OCI-LY3 (cell line): Measurements from ENCODE around the gene CST9L.

ENCODE experiments used
- EZH2phosphoT487 ChIP-seq: fragments of 200-600 bp; shearing (Covaris generic); IDR thresholded peaks from 2 replicates; pipeline ENCODE4 v1.6.1; 2018; ENCODE audit warnings: antibody characterized with exemption, mixed run types, low read depth
- TF ChIP-seq, protein P1 (sequence below): fragments of 200-600, 300-600 bp; sonication (generic); IDR thresholded peaks from 2 replicates; pipeline ENCODE4 v1.5.1; 2014; ENCODE audit warnings: antibody characterized with exemption, low read length, low read depth

DNA sequence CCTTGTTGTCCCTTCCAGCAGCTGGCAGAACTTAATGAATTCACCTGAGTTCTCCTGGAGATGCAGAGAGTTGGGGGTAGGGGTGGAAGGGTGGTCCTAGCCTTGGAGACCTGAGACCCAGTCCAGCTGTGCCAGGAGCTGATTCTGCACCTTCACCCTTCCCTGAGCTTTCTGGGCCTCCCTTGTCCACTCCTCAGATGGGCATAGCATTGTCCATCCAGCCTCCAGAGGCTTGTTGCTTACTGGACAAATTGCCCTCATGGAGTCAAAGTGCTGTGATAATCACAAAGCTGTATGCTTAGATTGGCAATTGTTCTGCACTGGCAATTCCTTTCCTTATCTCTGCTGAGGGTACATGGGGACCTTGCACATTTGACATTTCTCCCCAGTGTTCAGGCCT is 16.5 kb downstream of the CST9L start:
- TF ChIP-seq, protein P1, sequence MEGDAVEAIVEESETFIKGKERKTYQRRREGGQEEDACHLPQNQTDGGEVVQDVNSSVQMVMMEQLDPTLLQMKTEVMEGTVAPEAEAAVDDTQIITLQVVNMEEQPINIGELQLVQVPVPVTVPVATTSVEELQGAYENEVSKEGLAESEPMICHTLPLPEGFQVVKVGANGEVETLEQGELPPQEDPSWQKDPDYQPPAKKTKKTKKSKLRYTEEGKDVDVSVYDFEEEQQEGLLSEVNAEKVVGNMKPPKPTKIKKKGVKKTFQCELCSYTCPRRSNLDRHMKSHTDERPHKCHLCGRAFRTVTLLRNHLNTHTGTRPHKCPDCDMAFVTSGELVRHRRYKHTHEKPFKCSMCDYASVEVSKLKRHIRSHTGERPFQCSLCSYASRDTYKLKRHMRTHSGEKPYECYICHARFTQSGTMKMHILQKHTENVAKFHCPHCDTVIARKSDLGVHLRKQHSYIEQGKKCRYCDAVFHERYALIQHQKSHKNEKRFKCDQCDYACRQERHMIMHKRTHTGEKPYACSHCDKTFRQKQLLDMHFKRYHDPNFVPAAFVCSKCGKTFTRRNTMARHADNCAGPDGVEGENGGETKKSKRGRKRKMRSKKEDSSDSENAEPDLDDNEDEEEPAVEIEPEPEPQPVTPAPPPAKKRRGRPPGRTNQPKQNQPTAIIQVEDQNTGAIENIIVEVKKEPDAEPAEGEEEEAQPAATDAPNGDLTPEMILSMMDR = no peak
- TF ChIP-seq EZH2phosphoT487 = no peak
